ENCODE data around the gene ZDHHC7.
"Not testable (repeated sequence)": the region's sequence is repeated elsewhere in the genome, so short reads cannot be mapped to it uniquely, and the experiment has no call there.

ZDHHC7 gene, protein sequence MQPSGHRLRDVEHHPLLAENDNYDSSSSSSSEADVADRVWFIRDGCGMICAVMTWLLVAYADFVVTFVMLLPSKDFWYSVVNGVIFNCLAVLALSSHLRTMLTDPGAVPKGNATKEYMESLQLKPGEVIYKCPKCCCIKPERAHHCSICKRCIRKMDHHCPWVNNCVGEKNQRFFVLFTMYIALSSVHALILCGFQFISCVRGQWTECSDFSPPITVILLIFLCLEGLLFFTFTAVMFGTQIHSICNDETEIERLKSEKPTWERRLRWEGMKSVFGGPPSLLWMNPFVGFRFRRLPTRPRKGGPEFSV

DNA sequence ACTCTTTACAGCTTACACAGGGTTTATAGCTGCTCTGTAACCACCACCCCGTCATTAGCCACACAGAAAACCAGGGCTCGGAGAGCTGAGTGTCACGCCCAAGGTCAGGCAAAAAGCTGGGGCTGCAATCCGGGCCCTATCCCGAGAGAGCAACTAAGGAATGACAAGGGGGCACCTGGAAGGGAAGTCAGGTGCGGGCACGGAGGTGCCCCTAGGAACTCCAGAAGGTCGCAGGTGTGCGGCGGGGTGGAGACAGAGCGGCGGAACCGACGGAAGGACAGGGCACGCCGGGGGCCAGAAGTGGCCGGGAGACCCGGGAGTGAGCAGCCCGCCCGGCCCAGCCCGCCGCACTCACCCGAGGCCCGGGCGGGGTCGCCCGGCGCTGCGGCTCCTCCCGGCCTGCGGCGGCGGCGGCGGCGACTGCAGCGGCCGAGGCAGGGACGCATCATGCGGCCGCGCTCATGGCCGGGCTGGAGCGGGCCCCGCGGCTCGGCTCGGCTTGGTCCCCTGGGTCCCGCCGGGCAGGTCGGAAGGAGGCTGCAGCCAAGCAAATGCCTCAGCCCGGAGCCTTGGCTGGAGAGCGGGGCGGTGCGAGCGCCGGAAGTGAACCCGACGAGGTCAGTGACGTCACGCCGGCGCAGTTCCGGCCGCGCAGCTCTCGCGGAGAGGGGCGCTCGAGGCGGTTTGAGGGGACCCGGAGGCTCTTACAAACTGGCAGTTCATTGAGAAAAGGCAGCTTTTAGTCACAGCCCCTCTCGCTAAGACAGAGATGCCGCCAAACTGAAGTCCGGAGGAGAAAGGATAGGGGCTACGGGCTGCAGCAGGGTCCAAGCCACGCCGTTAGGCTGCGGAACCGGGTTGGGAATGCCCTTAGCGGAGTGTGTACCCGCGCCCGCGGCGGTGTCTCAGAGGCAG lies at the start of gene ZDHHC7:
TSS of gene ZDHHC7 (minus strand) at position 605 of the 915 bp plus-strand sequence. CDS start 20,917 bp downstream, outside the sequence.
- DNase-seq, result peak; percentile 84

- DNase-seq, result no peak
Measured at GRCh38 chr16:85058909-85059308, 47.6 kb upstream of the ZDHHC7 start.

DNA sequence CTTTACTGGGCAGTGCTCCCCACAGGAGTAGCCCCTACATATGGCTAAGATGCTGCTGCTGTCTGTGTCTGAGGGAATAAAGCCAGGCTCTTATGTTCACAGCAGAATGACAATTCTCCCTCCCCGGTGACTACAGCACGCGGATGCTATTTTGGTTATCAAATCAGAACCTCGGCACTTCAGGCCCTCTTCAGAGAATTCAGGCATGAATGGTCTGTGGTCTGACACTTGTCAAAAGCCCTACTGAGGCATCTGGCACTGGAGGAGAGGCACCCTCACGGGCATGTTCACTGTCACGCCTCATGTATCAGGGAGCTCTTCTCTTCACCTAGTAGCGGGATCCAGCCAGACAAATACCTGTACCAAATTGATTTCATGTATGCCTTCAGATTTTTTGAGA lies 46.6 kb upstream of the ZDHHC7 start:
- peak; percentile 82 for DNase-seq

DNA sequence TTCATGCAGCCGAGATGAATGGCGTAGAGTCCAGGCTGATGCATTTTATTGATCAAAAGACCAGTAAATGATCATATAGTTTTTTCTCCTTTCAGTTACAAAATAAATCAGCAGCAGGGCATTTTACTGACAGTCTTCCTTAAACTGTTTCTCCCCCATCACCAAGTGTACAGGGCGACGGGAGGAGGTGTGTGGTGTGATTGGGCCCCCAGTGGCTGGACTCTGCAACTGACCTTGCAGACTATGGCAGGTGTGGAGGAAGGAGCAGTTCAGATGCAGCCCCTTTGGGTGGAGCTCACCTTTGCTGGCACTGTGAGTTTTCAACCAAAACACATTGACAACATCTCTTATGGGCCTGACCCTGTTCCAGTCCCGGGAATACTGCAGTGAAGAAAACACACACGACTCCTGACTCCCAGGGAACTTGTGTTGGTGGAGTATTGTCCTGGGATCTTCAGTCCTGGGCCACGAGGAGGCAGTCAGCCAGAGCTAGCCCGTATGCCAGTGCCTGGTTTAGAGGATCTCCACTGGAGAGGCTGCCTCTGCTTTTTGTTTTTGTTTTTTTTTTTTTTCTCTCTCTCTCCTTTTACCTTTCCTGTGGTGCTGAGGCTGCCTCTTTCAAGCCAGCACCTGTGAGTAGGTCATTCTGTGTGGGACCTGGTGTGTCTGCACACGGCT lies 46.0 kb upstream of the ZDHHC7 start:
- peak; percentile 42 for DNase-seq

DNA sequence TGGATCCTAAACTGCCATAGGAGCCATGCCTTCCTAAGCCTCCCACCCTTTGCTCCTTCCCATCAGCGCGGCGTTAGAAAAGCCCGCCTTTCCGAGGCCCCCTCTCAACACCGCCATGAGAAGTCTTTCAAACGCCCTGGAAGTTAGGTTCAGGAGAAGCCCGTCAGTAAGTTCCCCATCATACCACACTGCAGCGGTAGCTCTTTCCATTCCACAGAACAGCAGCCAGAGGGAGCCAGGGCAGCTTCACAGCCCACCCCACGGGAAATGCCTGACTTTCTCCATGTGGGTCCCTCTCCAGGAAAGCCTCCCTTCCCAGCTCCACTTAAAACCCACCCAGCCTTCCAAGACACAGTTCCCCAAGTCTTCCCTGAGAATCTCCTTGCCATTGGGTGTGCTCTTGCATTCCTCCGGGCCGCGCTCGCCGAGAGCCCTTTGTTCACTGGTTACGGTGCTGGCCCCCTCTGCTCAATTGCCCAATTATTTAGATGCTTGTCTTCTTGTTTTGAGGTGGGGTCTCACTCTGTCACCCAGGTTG lies 44.9 kb upstream of the ZDHHC7 start:
- no peak for DNase-seq

GRCh38 chr16:85055493-85056210 lies 44.3 kb upstream of the ZDHHC7 start:
- no peak for DNase-seq

DNA sequence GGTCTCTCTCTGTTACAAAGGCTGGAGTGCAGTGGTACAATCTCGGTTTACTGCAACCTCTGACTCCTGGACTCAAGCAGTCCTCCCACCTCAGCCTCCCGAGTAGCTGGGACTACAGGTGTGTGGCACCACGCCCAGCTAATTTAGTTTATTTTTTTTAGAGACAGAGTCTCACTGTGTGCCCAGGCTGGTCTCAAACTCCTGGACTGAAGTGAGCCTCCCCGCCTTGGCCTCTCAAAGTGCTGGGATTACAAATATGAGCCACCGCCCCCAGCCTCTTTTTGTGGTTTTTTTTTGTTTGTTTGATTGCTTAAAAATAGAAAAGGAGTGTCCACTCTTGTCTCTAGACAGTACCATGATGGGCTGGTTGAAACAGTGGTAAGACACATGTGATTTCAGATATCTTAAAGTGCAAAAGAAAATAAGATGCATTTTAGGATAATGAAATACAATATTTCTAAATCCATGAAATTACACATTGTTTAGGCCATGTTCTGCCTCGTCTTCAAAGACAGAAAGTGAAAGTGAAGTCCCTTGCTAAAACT lies 43.7 kb upstream of the ZDHHC7 start:
- no peak for DNase-seq

GRCh38 chr16:85054321-85054720 lies 43.0 kb upstream of the ZDHHC7 start:
- not testable (repeated sequence) for DNase-seq

DNA sequence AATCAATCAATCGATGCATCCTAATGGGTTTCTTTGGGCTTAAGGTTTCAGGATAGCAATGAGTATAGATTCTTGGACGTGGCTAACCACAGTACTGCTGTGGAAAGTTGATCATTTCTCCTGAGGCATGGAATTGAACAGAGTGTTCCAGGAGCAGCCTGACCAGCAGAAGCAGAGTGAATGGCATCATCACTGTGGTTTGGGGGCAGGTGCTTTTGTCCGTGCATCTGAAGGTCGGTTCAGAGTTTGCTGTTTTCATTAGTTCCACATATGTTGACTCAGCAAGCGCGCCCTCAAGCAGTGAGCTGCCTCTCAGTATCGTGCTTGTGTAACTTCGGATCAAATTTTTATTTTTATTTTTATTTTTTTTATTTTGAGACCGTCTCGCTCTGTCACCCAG lies 41.2 kb upstream of the ZDHHC7 start:
- no peak for DNase-seq

- DNase-seq, result no peak
Measured at GRCh38 chr16:85051683-85052082, 40.3 kb upstream of the ZDHHC7 start.

- DNase-seq, result no peak
Measured at GRCh38 chr16:85051067-85051581, 39.8 kb upstream of the ZDHHC7 start.

DNA sequence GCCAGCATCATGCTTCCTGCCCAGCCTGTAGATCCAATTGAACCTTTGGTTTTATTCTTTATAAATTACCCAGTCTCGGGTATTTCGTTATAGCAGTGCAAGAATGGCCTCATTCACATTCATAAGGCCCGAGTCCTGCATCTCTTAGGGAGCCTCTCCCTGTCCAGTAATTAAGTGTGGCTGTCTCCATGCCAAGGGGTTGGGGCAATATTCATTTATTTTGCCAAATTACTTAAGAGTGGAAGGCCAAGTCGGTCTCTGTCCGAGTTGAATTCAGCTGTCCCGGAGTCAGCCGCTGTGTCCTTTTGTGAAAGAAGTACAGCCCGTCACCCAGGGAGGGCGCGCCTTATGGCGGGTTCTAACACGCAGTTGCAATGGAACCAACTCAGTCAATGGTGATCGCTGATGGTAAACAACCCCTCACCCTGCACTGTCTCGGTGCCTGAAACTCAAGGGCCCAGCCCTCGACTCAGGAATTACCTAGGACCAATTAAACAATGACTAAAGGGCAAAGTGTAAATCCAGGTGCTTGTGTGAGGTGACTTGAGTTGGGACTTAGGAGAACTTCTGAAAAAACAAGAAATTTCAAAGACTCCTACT lies 38.5 kb upstream of the ZDHHC7 start:
- DNase-seq, result no peak

- no peak for DNase-seq
Measured at GRCh38 chr16:85048921-85049562, 37.7 kb upstream of the ZDHHC7 start.

DNA sequence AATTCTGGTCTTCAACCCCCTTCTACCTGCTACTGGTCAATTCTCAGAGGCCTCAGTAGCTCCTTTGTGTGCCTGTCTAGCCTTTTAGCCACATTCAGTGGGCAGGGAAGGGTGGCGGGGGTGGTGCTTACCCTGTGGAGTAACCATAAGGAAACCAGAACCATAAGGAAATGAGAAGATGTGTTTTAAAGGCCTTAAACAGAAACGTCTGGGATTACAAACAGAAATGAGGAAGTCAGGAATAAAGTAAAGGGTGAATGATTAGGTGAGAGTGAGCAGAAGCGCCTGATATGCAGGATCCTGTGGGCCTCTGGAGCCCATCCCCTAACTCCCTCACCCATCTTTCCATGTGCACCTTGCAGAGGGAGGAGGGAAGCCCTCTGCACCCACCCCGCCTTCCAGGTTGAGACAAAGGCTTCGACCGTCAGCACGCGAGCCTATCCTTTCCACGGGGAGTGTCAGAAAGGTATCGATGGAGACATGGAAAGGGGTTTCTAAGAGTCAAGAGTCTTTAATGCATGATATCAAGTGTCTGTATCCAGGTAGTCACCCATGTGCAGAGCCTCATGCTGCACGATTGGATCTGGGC lies 36.6 kb upstream of the ZDHHC7 start:
- DNase-seq, result no peak

- no peak for DNase-seq
Measured at GRCh38 chr16:85046931-85047866, 35.9 kb upstream of the ZDHHC7 start.

GRCh38 chr16:85046472-85046916 lies 35.2 kb upstream of the ZDHHC7 start:
- DNase-seq, result no peak

DNA sequence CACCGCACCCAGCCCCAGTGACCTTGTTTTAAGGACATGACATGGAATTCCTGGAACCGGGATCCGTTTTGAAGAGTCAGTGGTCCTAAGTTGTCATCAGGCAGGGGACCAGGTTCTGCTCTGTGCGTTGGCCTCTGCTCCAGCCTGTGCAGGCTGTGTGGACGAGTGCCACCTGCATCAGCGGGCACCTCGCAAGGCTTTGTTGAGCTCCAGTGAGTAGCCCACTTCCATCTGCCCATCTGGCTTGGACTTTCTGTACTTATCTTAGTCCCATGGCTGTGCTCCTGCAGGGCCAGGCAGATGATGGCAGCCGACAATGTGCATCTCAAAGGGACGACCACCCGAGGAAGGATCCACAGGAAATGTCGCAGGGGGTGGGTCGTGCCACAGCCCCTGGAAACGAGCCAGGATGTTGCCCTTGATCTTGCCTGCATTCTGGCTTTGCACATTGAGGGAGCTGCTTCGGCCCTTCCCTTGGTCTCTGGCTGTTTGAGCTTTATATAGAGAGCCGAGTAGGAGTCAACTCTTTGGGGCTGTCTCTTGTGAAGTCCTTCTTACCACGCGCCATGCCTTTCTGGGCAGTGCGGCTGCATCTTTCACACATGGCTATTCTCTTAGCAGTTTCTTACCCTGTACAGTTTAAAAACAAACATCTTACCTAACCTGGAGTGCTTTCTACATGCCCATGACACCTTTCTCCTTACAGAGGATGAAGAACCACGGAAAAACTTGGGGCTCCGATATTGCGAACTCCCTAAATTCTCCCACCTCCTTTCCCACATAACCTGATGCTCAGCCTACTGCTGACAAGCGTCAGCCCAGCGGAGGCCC lies 34.5 kb upstream of the ZDHHC7 start:
- no peak for DNase-seq

DNA sequence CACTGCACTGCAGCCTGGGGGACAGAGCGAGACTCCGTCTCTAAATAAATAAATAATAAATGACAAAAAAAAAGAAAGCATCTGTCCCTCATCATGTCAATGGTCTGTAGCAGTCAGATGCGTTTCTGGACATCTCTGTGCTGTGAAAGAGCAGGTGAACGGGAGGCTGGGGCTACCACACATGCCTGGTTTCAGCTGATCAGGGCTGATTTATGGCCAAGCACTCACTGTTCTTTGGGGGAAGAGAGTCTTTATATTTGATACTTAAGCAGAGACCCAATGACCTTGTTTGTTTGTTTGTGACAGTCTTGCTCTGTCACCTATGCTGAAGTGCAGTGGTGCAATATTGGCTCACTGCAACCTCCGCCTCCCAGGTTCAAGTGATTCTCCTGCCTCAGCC lies 33.7 kb upstream of the ZDHHC7 start:
- no peak for DNase-seq

Data from NCI-H2171 treated with DMSO at 0.1 percent for 48 hours (cell line).